ENCODE results near the gene ANTXR2.

Gene ANTXR2

GRCh38 chr4:80016506-80016905 is 56.5 kb downstream of the ANTXR2 start:
- TF ChIP-seq CTCF (IDR thresholded peaks at IDR 0.05; ENCODE audit: control insufficient read depth, extremely low read depth, insufficient read depth): no peak
- no peak overlapping the region for H3K4me3 ChIP-seq (ENCODE audit: low read depth, low read length)
- DNase-seq (ENCODE audit: low read depth): no peak

GRCh38 chr4:80015407-80016189 is 57.4 kb downstream of the ANTXR2 start:
- H3K4me3 ChIP-seq (ENCODE audit: low read depth, low read length): no peak overlapping the region
- TF ChIP-seq CTCF (IDR thresholded peaks at IDR 0.05; ENCODE audit: control insufficient read depth, extremely low read depth, insufficient read depth): no peak
- no peak for DNase-seq (ENCODE audit: low read depth)

GRCh38 chr4:80014531-80014930 is 58.5 kb downstream of the ANTXR2 start:
- TF ChIP-seq CTCF (IDR thresholded peaks at IDR 0.05; ENCODE audit: control insufficient read depth, extremely low read depth, insufficient read depth): no peak
- no peak for DNase-seq (ENCODE audit: low read depth)
- H3K4me3 ChIP-seq (ENCODE audit: low read depth, low read length): no peak overlapping the region

- no peak overlapping the region for H3K4me3 ChIP-seq (ENCODE audit: low read depth, low read length)
- TF ChIP-seq CTCF (IDR thresholded peaks at IDR 0.05; ENCODE audit: control insufficient read depth, extremely low read depth, insufficient read depth): no peak
- DNase-seq (ENCODE audit: low read depth): no peak
These were observed 60.7 kb downstream of the ANTXR2 start for GRCh38 chr4:80012291-80012690.

GRCh38 chr4:80011636-80012236 is 61.3 kb downstream of the ANTXR2 start:
- H3K4me3 ChIP-seq (ENCODE audit: low read depth, low read length): no peak overlapping the region
- no peak for TF ChIP-seq CTCF (IDR thresholded peaks at IDR 0.05; ENCODE audit: control insufficient read depth, extremely low read depth, insufficient read depth)
- no peak for DNase-seq (ENCODE audit: low read depth)

- DNase-seq (ENCODE audit: low read depth): no peak
- TF ChIP-seq CTCF (IDR thresholded peaks at IDR 0.05; ENCODE audit: control insufficient read depth, extremely low read depth, insufficient read depth): no peak
- H3K4me3 ChIP-seq (ENCODE audit: low read depth, low read length): no peak overlapping the region
These were observed 62.7 kb downstream of the ANTXR2 start for GRCh38 chr4:80010316-80010715.
